ENCODE measurements around the gene SCAI. TPM values are rescaled to one million over a fixed set of nuclear protein-coding genes. Genes with fewer than 3 reads are reported as not detected.
A peak's percentile ranks its signal among the peaks of the same experiment; 100 is the strongest.

Gene SCAI
- total and polyA plus RNA-seq, 2 of the 4 experiments (the other 2 are of a cell fraction) = 3.6 to 14.5 TPM

DNA sequence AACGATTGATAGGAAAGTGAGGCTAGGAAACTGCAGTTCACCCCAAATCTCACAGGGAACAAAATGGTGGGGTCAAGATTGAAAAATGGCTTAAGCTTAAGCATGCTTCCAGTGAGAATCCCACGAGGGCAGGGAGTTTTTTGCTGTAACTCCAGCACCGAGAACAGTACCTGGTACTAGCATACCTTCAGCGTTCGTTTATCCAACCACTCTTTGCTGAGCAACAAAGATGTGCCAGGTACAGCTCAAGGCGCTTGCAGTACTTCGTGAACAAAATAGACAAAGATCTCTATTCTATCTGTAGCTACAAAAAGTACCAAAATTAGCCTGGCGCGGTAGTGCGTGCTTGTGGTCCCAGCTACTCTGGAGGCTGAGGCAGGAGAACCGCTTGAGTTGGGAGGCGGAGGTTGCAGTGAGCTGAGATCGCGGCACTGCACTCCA lies 47.1 kb upstream of the SCAI start:
- Histone ChIP-seq H3K27me3 (ENCODE audit: control insufficient read depth, insufficient read depth, low read length) (no peaks in the 10 kb centered on the region), H2BK20ac (ENCODE audit: low read depth, low read length) (no peak overlapping the region), H2AK9ac (replicated peaks; ENCODE audit: low read depth, low read length, poor library complexity) (peak overlapping the region; percentile 58), H2BK15ac (ENCODE audit: low read depth, low read length) (no peak overlapping the region), H2BK5ac (ENCODE audit: low read depth, low read length, poor library complexity, severe bottlenecking) (peak overlapping the region; percentile 67), H3K79me1 (ENCODE audit: low read depth in 1 of 2, low read length in 2 of 2) (peaks cover 5 to 34% of the 10 kb centered on the region in 2 experiments; a peak in 3 of 4 replicates), H3K56ac (ENCODE audit: extremely low read depth, insufficient read depth, low read length) (peak overlapping the region; percentile 91; the same call in 1 of the 2 replicates), H4K5ac (ENCODE audit: low read depth, low read length) (peak overlapping the region; percentile 33), H3K9me1 (ENCODE audit: insufficient read depth, low read length) (no peaks in the 10 kb centered on the region; the same call in 1 of the 2 replicates), H3K36me3 (ENCODE audit: control insufficient read depth, insufficient read depth, low read length) (no peaks in the 10 kb centered on the region), H2AK5ac (ENCODE audit: low read depth, low read length) (peak overlapping the region; percentile 45; the same call in 1 of the 2 replicates), H4K20me1 (ENCODE audit: insufficient read depth, low read length) (peaks cover 25% of the 10 kb centered on the region), H2BK120ac (ENCODE audit: low read depth, low read length) (0 out of 2 replicates have a peak overlapping the region, but pooled peaks have one; percentile 11), H3K9me3 (ENCODE audit: control insufficient read depth, insufficient read depth, low read length) (no peaks in the 10 kb centered on the region), H4K8ac (ENCODE audit: low read depth in 2 of 2, low read length in 2 of 2) (peak overlapping the region; percentile 91 to 97), H3K23ac (ENCODE audit: low read depth, low read length) (peak overlapping the region; percentile 64), H3K14ac (replicated peaks; ENCODE audit: low read depth, low read length) (peak overlapping the region; percentile 78), H3K4me2 (ENCODE audit: low read depth, low read length) (peak overlapping the region; percentile 65), H3K4ac (ENCODE audit: low read depth, low read length) (peak overlapping the region; percentile 67), H2AFZ (replicated peaks; ENCODE audit: low read length, poor library complexity) (peak overlapping the region; percentile 88), H3K4me3 (ENCODE audit: insufficient read depth, low read depth, low read length) (peak overlapping the region; percentile 63), H3K27ac (ENCODE audit: insufficient read depth, low read length) (peak overlapping the region; percentile 77), H3K18ac (ENCODE audit: low read depth, low read length) (no peak overlapping the region), H4K91ac (ENCODE audit: insufficient read depth, low read depth, low read length) (peak overlapping the region; percentile 87), H3K9ac (ENCODE audit: low read depth, low read length) (peak overlapping the region; percentile 91), H3K4me1 (ENCODE audit: control insufficient read depth, insufficient read depth, low read length) (peaks cover 4% of the 10 kb centered on the region; the same call in 1 of the 2 replicates)
- DNase-seq = no peak
- WGBS, 2 experiments (ENCODE audit: extremely low coverage in 2 of 2, insufficient read length in 1 of 2) = 90% methylated on average over 2 of the region's 14 CpGs; no CpG with 5 or more reads in 1 of the 2 experiments
- dilution Hi-C loops (cut with HindIII; ENCODE audit: low sequenced_read_pairs, unreplicated experiment) (no loop called here), intact Hi-C loops (cut with micrococcal nuclease) (no loop called here), in situ Hi-C loops (cut with MboI; ENCODE audit: low sequenced_read_pairs) (no loop called here)
- TF ChIP-seq, protein P1, sequence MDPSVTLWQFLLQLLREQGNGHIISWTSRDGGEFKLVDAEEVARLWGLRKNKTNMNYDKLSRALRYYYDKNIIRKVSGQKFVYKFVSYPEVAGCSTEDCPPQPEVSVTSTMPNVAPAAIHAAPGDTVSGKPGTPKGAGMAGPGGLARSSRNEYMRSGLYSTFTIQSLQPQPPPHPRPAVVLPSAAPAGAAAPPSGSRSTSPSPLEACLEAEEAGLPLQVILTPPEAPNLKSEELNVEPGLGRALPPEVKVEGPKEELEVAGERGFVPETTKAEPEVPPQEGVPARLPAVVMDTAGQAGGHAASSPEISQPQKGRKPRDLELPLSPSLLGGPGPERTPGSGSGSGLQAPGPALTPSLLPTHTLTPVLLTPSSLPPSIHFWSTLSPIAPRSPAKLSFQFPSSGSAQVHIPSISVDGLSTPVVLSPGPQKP (IDR thresholded peaks at IDR 0.05; ENCODE audit: borderline replicate concordance, low read depth, low read length) = no peak
- TF ChIP-seq, protein P2, sequence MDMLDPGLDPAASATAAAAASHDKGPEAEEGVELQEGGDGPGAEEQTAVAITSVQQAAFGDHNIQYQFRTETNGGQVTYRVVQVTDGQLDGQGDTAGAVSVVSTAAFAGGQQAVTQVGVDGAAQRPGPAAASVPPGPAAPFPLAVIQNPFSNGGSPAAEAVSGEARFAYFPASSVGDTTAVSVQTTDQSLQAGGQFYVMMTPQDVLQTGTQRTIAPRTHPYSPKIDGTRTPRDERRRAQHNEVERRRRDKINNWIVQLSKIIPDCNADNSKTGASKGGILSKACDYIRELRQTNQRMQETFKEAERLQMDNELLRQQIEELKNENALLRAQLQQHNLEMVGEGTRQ (IDR thresholded peaks at IDR 0.05; ENCODE audit: low read depth, low read length) = no peak
- no peak for TF ChIP-seq MXI1 (IDR thresholded peaks at IDR 0.05; ENCODE audit: borderline replicate concordance, low read depth, low read length)
- TF ChIP-seq, protein P3, sequence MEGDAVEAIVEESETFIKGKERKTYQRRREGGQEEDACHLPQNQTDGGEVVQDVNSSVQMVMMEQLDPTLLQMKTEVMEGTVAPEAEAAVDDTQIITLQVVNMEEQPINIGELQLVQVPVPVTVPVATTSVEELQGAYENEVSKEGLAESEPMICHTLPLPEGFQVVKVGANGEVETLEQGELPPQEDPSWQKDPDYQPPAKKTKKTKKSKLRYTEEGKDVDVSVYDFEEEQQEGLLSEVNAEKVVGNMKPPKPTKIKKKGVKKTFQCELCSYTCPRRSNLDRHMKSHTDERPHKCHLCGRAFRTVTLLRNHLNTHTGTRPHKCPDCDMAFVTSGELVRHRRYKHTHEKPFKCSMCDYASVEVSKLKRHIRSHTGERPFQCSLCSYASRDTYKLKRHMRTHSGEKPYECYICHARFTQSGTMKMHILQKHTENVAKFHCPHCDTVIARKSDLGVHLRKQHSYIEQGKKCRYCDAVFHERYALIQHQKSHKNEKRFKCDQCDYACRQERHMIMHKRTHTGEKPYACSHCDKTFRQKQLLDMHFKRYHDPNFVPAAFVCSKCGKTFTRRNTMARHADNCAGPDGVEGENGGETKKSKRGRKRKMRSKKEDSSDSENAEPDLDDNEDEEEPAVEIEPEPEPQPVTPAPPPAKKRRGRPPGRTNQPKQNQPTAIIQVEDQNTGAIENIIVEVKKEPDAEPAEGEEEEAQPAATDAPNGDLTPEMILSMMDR (conservative IDR thresholded peaks at IDR 0.05; ENCODE audit: low read depth, low read length) = no peak
- no peak for TF ChIP-seq CHD1 (IDR thresholded peaks at IDR 0.05; ENCODE audit: low read depth, low read length)
- TF ChIP-seq NFE2L2 (IDR thresholded peaks at IDR 0.05; ENCODE audit: low read depth, low read length) = no peak
- TF ChIP-seq RAD21 (IDR thresholded peaks at IDR 0.05; ENCODE audit: low read length) = no peak
- TF ChIP-seq CEBPB (IDR thresholded peaks at IDR 0.05; ENCODE audit: low read depth, low read length) = no peak
- no peak for TF ChIP-seq MAFK (IDR thresholded peaks at IDR 0.05; ENCODE audit: low read depth, low read length)
- no peak for TF ChIP-seq BHLHE40 (IDR thresholded peaks at IDR 0.05; ENCODE audit: low read depth, low read length)
- no peak for TF ChIP-seq MAZ (IDR thresholded peaks at IDR 0.05; ENCODE audit: borderline replicate concordance, low read depth, low read length)
- TF ChIP-seq RFX5 (IDR thresholded peaks at IDR 0.05; ENCODE audit: low read depth, low read length) = no peak
- TF ChIP-seq RCOR1 (IDR thresholded peaks at IDR 0.05; ENCODE audit: insufficient replicate concordance, low read length) = no peak
- TF ChIP-seq SMC3 (IDR thresholded peaks at IDR 0.05; ENCODE audit: low read depth, low read length) = no peak
- TF ChIP-seq POLR2A (IDR thresholded peaks at IDR 0.05; ENCODE audit: low read depth, low read length) = no peak
- peak; percentile 3 for ATAC-seq (ENCODE audit: low read depth)
- ChIA-PET CTCF (no interaction called here), POLR2A (ENCODE audit: unreplicated experiment) (no interaction called here)
- no TSS peak for BruUV-seq (replicated peaks)
